ENCODE results near the gene ENOSF1. TPM values are rescaled to one million over a fixed set of nuclear protein-coding genes. Genes with fewer than 3 reads are reported as not detected.

ENOSF1 gene
- total and polyA plus RNA-seq, 2 donors (not counting 1 experiment from before 2014, with no cell fraction given), result 8.0 to 34.8 TPM

DNA sequence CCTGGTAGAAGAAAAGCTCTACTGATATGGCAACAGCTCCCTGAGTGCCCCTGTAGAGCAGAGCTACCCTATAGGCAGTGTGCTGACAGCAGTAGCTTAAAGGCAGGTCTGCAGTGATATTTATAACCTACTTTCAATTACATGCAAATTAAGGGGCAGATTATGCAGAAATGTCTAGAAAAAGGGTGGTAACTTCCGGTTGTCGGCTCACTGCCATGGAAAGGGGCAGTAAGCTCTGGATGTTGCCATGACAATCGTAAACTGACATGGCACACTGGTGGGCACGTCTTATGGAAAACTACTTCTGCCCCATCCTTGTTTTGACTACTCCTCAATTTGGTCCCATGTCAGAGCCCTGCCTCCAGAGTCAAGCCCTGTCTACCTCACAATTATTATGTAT, 57.8 kb downstream of the ENOSF1 start:
- H3K36me3 ChIP-seq (replicated peaks in 1 of 2; ENCODE audit: control extremely low read depth in 1 of 2, control insufficient read depth in 1 of 2, extremely low read depth in 1 of 2, insufficient read depth in 2 of 2, low read length in 1 of 2), result no peaks in the 10 kb centered on the region
- no peak overlapping the region for H3K4me3 Mint-ChIP-seq
- H3K9me3 Mint-ChIP-seq (ENCODE audit: insufficient read depth), result no peaks in the 10 kb centered on the region
- H2AFZ ChIP-seq (ENCODE audit: insufficient read depth, low read depth, low read length, poor library complexity, severe bottlenecking), result no peak overlapping the region
- intact Hi-C loops (cut with micrococcal nuclease), result no loop called here
- H3K4me1 Mint-ChIP-seq, result peaks cover 20% of the 10 kb centered on the region
- CTCF ChIA-PET, result no interaction called here
- peaks cover 24% of the 10 kb centered on the region for H3K27me3 Mint-ChIP-seq
- peaks cover 8 to 19% of the 10 kb centered on the region in 2 donors for H3K4me1 ChIP-seq (ENCODE audit: control insufficient read depth in 2 of 2, insufficient read depth in 2 of 2, low read length in 2 of 2)
- no peaks in the 10 kb centered on the region for H3K9me3 ChIP-seq (ENCODE audit: control extremely low read depth in 1 of 3, control insufficient read depth in 2 of 3, insufficient read depth in 1 of 3, low read length in 2 of 3)
- H3K27ac Mint-ChIP-seq, result no peak overlapping the region
- H3K4me2 ChIP-seq (replicated peaks; ENCODE audit: low read depth, low read length, poor library complexity, severe bottlenecking), result no peak overlapping the region
- H3K79me2 ChIP-seq (ENCODE audit: control insufficient read depth, insufficient read depth, low read length), result no peaks in the 10 kb centered on the region
- H3K27ac ChIP-seq (ENCODE audit: low read length in 2 of 2), result no peak overlapping the region
- POLR2A ChIA-PET, result no interaction called here
- no peaks in the 10 kb centered on the region for H4K20me1 ChIP-seq (ENCODE audit: control insufficient read depth, insufficient read depth, low read length, poor library complexity, severe bottlenecking)
- WGBS (ENCODE audit: insufficient coverage), result 100% methylated on average over 3 of the region's 4 CpGs
- no peak overlapping the region for H3K9ac ChIP-seq (ENCODE audit: low read length)
- H3K4me3 ChIP-seq (ENCODE audit: control extremely low read depth in 1 of 5, extremely low read depth in 1 of 5, insufficient read depth in 1 of 5, low read depth in 2 of 5, low read length in 4 of 5), result no peak overlapping the region
- DNase-seq (no peak), ATAC-seq (ENCODE audit: low read depth) (no peak)
- peaks cover 0 to 24% (median 2%) of the 10 kb centered on the region in 4 experiments for H3K27me3 ChIP-seq (replicated peaks in 1 of 4; ENCODE audit: control extremely low read depth in 1 of 4, control insufficient read depth in 3 of 4, insufficient read depth in 4 of 4, low read length in 3 of 4)
- TF ChIP-seq EZH2 (IDR thresholded peaks at IDR 0.05; ENCODE audit: borderline replicate concordance, insufficient read depth, low read depth, low read length, poor library complexity, severe bottlenecking), result no peak
- TF ChIP-seq, protein P1, sequence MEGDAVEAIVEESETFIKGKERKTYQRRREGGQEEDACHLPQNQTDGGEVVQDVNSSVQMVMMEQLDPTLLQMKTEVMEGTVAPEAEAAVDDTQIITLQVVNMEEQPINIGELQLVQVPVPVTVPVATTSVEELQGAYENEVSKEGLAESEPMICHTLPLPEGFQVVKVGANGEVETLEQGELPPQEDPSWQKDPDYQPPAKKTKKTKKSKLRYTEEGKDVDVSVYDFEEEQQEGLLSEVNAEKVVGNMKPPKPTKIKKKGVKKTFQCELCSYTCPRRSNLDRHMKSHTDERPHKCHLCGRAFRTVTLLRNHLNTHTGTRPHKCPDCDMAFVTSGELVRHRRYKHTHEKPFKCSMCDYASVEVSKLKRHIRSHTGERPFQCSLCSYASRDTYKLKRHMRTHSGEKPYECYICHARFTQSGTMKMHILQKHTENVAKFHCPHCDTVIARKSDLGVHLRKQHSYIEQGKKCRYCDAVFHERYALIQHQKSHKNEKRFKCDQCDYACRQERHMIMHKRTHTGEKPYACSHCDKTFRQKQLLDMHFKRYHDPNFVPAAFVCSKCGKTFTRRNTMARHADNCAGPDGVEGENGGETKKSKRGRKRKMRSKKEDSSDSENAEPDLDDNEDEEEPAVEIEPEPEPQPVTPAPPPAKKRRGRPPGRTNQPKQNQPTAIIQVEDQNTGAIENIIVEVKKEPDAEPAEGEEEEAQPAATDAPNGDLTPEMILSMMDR (IDR thresholded peaks at IDR 0.05), result no peak

DNA sequence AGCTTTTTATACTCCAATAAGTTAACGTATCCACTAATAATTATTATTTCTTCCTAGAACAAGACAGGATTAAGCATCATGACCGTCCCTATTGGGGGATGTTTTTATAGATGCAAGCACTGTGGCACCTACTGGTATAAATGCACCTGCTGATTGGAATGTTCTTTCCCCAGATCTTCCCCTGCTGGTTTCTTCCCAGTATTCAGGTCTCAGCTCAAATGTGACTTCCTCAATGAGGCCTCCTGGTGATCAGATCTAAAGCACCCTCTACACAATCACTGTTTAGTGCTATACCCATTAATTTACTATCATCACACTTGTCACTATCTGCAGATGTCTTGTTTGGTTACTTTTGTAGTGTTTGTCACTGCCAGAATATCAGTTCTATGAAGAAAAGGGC, 58.9 kb downstream of the ENOSF1 start:
- TF ChIP-seq EZH2 (IDR thresholded peaks at IDR 0.05; ENCODE audit: borderline replicate concordance, insufficient read depth, low read depth, low read length, poor library complexity, severe bottlenecking), result no peak
- TF ChIP-seq, protein P1 (IDR thresholded peaks at IDR 0.05), result no peak
- Histone ChIP-seq H3K9ac (ENCODE audit: low read length) (no peak overlapping the region), H3K27me3 (replicated peaks in 1 of 4; ENCODE audit: control extremely low read depth in 1 of 4, control insufficient read depth in 3 of 4, insufficient read depth in 4 of 4, low read length in 3 of 4) (peaks cover 0 to 15% (median 2%) of the 10 kb centered on the region in 4 experiments), H4K20me1 (ENCODE audit: control insufficient read depth, insufficient read depth, low read length, poor library complexity, severe bottlenecking) (no peaks in the 10 kb centered on the region), H3K36me3 (replicated peaks in 1 of 2; ENCODE audit: control extremely low read depth in 1 of 2, control insufficient read depth in 1 of 2, extremely low read depth in 1 of 2, insufficient read depth in 2 of 2, low read length in 1 of 2) (no peaks in the 10 kb centered on the region), H3K4me2 (replicated peaks; ENCODE audit: low read depth, low read length, poor library complexity, severe bottlenecking) (no peak overlapping the region), H3K9me3 (ENCODE audit: control extremely low read depth in 1 of 3, control insufficient read depth in 2 of 3, insufficient read depth in 1 of 3, low read length in 2 of 3) (no peaks in the 10 kb centered on the region), H3K4me1 (ENCODE audit: control insufficient read depth in 2 of 2, insufficient read depth in 2 of 2, low read length in 2 of 2) (peaks cover 5 to 11% of the 10 kb centered on the region in 2 donors), H3K27ac (ENCODE audit: low read length in 2 of 2) (no peak overlapping the region), H3K79me2 (ENCODE audit: control insufficient read depth, insufficient read depth, low read length) (no peaks in the 10 kb centered on the region), H2AFZ (ENCODE audit: insufficient read depth, low read depth, low read length, poor library complexity, severe bottlenecking) (no peak overlapping the region), H3K4me3 (ENCODE audit: control extremely low read depth in 1 of 5, extremely low read depth in 1 of 5, insufficient read depth in 1 of 5, low read depth in 2 of 5, low read length in 4 of 5) (no peak overlapping the region)
- POLR2A ChIA-PET, result no interaction called here
- no peak overlapping the region for H3K4me3 Mint-ChIP-seq
- CTCF ChIA-PET, result no interaction called here
- no peak overlapping the region for H3K27ac Mint-ChIP-seq
- ATAC-seq (ENCODE audit: low read depth) (no peak), DNase-seq (no peak)
- no CpG with 5 or more reads among the region's 2 CpGs for WGBS (ENCODE audit: insufficient coverage)
- peaks cover 15% of the 10 kb centered on the region for H3K27me3 Mint-ChIP-seq
- intact Hi-C loops (cut with micrococcal nuclease), result no loop called here
- no peaks in the 10 kb centered on the region for H3K9me3 Mint-ChIP-seq (ENCODE audit: insufficient read depth)
- peaks cover 10% of the 10 kb centered on the region for H3K4me1 Mint-ChIP-seq
